Activated CD4-positive, alpha-beta T cell treated with anti-CD3 and anti-CD28 coated beads, Interleukin-2, amount 50 U/mL, for 4 hours (primary cell): ENCODE data around the gene ZFP1.
"Not testable (repeated sequence)": the region's sequence is repeated elsewhere in the genome, so short reads cannot be mapped to it uniquely, and the experiment has no call there.

ENCODE experiments used
- DNase-seq, 2 experiments: peaks; one replicate each; pipeline ENCODE4 v3.0.0-alpha.2; 2020

ZFP1 gene

DNA sequence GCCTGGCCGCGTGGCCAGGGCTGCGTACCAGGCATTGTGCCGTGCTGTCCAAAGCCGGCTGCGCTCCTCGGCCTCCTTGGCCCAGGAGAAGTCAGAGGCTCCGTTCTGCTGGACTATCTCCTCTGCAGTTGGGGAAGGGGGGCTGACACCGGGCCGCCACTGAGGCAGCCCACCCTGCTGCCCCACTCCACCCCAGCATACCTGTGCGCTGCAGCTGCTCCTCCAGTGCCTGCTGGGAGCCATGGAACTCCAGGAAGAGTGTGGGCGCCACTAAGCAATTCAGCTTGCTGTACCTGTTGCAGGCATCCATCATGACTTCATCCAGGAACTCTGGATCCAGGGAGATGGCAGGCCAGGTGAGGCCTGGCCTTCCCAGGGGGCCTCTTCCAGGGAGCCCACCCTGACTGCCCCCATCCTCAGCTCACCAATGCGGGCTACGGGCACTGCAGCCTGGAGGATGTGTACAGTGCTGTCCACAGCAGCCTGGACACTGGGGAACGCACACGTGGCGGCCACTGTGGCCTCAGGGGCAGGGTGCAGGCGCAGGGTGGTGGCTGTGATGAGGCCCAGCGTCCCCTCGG lies 34.7 kb upstream of the ZFP1 start:
- DNase-seq = no peak

DNA sequence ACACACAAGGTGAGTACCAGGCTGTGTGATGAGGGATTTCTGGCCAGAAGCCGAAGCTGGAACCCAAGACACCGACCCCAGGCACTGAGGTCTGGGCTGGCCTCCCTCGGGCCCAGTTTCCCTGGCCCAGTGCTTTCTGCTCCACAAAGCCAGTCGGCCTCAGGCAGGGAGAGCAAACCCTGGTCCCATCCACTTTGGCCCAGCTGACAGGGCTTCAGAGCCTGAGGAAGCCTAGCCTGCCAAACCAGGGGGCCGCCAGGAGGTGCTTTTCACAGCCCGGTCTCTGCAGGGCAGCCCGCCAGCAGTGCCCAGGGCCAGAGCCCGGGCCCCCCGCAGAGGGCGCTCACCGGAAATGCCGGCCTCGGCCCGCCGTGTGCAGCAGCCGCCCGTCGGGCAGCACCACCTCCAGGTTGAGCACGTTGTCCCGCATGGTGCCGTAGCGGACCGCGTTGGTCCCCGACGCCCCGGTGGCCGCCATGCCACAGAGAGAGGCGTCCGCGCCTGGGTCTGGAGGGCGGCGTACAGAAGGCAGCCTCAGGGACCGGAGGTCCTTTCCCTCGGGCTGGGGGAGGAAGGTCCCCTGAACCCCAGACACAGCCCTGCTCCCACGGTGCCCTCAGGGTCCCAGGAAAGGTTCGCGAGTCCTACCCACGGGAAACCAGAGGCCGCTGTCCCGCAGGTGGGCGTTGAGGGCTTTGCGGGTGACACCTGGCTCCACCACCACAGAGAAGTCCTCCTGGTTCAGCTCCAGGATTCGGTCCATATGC lies 34.0 kb upstream of the ZFP1 start:
- DNase-seq = no peak

DNA sequence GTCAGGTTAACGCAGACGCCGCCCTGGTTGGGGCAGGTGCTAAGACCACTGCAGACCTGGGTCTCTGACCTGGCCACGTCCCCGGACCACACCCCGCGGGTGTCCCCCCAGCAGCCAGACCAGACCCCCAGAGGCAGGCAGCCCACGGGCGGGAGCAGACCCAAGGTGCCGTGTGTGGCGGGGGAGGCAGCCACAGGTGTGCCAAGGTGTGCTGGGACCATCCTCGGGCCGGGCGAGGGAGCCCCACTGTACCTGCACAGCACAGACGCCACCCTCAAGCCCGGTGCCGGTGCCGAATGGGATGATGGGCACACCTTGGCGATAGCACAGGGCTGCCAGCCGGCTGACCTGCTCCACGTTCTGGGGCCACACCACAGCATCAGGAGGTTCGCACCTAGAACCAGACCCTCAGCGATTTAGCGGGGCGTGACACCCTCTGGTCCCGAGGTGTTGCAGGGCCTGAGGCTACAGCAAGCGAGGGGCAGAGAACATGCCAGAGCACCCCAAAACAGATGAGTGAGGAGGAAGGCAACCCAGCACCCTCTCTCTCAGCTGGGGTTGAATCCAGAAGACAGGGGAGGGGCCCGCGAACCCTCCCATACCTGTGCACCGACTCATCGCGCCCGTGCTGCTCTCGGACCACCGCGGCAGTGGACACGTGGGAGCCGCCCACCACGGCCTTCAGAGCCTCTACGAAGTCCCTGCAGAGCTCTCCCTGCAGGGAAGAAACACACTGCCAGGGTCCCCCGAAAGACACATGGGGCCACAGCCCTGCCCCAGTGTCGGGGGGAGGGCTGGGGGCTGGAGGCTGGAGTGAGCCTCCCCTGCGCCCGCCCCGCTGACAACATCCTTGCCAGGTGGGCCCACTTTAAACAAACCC lies 33.1 kb upstream of the ZFP1 start:
- no peak for DNase-seq

DNA sequence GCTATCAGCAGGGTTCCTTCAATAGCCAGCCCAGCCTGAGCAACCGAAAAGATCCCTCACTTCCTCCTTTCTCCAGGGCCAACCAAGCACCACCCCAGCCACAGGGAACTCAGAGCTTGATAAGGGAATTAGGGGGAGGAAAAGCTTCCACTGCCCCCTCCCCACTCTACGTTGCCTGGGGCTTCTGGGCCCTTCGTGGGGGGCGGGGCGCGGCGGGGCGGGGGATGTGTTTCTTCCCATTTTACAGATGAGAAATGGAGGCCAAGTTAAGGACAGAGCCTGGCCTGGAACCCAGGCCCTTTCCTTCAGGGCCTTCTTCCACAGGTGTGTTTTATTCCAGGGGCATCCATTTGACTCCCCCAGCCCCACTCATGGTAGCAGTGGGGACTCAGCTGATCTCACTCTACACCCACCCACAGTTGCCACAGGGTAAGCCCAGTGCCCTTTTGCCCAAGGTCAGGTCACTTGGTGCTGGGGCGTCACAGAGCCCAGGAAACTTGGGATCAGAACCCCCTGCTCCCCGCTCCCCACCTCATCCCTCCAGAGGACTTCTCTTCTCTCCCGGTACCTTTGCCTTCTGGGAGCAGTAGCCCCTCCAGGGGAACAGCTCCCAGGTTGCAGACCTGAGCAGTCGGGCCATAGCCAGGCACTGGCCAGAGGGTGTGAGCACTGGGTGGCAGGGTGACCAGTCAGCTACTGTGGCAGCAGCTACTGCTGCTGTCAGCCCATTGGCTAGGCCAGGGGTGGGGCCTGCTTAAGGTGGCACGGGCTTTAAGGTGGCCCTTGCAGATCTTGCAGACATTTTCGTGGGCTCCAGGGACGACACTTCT lies 32.0 kb upstream of the ZFP1 start, which contains the start of gene LDHD:
TSS of gene LDHD (minus strand) at position 700 of the 830 bp plus-strand sequence. CDS start at position 640, 60 bp downstream.
- DNase-seq = no peak

DNA sequence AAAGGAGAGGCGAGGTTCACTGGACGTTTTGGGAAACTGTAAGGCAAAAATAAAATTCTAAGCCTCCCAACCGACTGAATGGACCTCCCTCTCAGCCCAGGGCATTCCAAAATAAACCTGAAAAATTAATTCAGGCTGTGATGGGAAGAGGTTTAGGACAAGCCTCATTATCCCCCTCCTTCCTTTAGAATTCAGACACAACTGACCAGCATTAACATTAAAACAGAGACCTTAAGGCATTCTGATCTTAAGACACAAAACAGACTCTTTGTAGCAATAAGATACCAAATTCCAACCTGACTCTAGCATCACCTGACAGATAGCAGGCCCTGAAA lies 31.4 kb upstream of the ZFP1 start:
- no peak for DNase-seq

DNA sequence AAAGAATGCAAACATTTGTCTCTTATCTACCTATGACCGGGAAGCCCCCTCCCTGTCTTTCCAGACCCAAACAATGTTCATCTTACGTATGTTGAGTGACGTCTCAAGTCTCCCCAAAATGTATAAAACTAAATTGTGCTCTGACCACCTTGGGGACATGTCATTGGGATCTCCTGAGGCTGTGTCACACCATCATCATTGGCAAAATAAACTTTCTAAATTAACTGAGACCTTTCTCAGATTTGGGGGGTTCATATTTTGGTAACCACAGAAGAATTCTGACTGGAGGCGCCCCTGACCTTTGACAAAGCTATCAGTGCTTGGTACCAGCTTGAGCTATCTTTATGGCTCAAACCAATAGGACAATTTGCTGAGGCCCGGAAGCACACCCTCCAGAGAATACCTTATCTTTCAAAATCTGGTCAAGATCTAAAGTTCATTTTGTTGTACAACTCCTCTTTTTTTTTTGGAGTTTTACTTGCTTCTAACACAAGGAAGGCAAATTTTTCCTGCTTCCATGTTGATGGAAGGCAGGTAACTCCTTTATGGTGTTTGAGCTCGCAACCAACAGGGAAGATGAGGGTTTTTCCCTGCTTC lies 29.3 kb upstream of the ZFP1 start:
- no peak for DNase-seq

DNA sequence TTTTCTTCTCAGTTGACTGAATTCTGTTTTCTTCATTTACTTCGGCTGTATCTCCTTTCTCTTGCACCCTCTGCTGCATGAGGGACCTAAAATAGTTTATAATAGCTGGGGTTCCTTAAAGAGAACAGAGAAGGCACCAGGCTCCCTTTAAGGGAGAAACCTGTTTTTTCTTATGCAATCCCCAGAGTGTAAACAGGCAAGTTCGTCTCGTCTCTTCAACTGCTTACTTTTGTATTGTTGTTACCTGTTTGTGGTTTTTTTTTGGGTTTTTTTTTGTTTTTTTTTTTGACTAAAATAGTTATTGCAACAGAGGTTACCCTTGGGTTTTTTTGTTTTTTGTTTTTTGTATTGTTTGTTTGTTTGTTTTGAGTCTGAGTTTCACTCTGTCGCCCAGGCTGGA lies 28.1 kb upstream of the ZFP1 start:
- no peak for DNase-seq

DNA sequence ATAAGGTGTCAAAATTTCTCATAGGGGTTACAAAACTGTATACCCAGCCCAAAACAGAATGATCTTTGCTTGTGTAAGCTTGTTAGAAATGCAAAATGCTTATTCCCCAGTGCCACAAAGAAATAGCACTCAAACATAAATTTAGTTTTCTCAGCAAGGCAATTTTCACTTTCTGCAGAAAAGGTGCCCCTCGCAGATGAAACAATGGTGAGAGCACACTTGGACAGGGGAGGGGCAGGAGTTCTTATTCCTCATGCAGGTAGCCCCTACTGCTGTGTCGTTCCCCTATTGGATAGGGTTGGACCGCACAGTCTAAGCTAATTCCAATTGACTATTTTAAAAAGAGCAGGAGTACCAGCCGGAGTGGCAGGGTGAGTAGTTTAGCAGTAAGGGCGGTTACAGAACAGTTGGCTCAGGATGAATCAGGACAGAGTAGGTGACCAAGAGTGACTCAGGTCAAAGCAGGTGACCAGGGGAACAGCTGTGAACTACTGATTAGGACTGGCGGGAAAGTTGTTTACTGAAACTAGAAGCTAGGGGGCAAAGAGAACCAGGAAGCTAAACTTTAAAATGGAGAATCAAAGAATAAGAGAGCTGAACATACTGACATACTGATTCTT lies 26.3 kb upstream of the ZFP1 start:
- DNase-seq = no peak

DNA sequence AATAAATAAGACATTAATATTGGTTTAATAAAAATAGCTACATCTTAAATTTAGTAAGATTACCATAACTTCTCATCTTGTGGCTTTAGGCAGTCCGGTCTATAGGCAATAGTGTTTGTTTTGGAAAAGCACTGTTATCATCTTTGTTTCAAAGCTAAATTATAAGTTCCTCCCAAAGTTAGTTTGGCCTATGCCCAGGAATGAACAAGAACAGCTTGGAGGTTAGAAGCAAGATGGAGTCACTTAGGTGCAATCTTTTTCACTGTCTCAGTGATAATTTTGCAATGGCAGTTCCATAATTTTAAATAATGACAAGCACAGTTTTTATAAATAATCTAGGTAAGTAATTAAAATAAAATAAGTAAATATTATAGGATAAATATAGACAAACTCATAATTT lies 25.7 kb upstream of the ZFP1 start:
- DNase-seq = no peak

DNA sequence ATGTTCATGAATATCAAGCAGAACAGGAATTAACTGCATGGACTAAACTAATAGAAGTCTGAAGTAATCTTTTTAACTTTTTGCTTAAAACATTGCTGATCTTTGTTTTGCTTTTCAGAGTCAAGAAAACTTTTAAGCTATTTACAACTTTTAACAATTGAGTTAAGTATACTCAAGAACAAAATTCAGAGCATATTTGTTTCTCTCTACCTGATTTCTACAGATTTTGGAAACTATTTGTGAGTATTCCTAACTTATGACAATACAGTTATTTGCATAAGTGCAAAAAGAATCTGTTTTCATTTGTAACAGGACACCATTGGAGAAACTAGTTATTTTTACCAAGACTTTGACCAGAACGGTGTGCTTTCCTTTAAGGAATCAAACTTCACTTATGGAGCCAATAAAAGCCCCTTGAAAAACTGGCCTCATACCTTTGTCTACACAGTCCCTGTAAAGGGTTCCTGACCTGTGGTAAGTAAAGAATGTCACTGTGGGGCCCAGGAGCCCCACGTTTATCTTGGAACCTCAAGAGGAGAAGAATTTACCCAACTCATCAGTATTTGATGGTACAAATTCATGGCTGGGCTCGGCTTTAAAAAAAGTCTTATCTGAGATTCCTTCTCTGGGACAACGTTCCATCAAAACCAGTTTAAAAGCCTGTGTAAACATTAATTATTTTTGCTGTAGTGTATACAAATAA lies 20.5 kb upstream of the ZFP1 start:
- no peak for DNase-seq

DNA sequence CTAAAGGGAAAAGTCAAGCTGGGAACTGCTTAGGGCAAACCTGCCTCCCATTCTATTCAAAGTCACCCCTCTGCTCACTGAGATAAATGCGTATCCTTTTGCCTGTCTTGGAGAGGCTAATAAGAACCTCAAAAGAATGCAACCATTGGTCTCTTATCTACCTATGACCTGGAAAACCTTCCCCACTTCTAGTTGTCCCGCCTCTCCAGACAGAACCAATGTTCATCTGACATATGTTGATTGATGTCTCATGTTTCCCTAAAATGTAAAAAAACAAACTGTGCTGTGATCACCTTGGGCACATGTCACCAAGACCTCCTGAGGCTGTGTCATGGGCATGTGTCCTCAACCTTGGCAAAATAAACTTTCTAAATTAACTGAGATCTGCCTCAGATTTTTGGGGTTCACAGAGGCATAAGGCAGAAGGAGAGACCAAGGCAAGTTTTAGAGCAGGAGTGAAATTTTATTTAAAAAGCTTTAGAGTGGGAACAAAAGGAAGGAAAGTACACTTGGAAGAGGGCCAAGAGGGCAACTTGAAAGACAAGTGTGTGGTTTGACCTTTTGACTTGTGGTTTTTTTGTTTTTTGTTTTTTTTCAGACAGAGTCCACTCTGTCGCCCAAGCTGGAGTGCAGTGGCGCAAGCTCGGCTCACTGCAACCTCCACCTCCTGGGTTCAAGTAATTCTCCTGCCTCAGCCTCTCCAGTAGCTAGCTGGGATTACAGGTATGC lies 18.7 kb upstream of the ZFP1 start:
- not testable (repeated sequence) for DNase-seq

DNA sequence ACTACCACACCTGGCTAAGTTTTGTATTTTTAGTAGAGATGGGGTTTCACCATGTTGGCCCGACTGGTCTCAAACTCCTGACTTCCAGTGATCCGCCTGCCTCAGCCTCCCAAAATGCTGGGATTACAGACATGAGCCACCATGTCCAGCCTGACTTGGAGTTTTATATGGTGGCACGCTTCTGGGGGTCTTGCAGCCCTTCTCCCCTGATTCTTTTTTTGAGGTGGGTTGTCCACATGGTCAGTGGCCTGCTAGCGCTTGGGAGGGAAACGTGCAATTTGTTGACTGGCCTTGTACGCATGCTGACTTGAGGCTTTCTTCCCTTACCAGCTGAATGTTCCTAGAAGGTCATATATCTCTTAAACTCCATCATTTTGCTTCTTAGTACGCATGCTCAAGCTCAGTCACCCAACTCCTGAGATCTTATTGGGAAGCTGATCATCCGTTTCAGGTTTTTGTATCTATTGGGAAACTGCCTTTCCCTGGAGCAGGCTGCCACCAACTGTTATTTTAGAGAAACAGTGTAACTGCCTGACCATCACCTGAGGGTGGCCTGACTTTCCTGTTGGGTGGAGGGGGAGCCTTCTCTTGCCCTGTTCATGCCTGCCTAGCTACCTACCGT lies 18.1 kb upstream of the ZFP1 start:
- DNase-seq = no peak

DNA sequence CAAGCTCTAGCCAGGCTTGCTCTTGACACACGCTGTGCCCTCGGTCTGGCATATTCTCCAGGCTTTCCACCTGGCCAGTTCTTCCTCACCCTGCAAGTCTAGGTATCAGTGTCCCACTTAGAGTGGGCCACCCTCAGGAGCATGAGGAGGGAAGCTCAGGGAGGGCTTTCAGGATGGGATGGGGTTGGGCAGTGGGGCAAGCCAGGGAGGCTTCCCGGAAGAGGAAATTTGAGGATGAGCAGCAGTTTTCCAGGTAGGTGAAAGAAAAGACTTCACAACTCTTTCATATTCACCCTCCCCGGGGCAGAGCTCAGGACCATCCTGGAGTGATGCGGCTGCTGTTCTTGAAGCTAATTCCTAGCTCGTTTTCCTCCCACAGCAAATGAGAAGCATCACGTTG lies 17.2 kb upstream of the ZFP1 start:
- no peak for DNase-seq

DNA sequence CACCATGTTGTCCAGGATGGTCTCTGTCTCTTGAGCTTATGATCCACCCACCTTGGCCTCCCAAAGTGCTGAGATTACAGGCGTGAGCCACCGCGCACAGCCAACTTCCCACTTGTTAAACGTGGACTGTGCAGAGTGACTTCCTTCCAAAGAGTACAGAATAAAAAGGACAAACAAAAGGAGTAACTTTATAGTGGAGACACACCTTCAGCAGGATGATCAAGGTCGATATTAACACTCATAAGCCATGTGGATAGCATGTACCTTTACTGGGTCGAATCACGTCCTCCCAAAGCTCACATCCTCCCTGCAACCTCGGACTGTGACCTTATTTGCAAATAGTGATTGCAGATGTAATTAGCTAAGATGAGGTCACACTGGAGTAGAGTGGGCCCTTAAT lies 10.1 kb upstream of the ZFP1 start:
- no peak for DNase-seq

DNA sequence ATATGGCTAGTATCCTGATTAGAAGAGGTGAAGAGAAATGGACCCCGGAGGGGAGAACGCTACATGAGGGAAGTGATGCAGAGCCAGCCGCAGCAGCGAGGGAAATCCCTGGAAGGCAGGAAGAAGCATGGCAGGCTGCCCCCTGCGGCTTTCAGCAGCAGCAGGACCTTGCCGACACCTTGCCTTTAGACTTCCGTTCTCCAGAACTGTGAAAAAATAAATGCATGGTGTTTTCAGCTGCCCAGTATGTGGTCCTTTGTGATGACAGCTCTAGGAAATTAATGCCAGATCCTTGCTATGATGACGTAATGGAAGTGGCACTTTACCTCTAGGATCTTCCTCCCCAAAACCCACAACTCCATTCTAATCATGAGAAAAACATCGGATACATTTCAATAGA lies 9.7 kb upstream of the ZFP1 start:
- no peak for DNase-seq

DNA sequence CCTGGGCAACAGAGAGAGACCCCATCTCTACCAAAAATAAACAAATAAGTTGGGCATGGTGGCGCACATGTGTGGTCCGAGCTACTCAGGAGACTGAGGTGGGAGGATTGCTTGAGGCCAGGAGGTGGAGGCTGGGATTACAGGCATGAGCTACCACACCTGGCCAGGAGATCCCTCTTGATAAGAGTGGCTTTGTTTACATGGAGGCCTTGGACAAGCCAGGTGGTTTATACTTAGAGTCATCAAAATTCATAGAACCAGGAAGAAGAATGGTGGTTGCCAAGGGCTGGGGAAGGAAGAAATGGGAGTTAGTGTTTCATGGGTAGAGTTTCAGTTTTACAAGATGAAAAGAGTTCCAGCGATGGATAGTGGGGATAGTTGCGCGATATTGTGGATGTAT lies 8.8 kb upstream of the ZFP1 start:
- no peak for DNase-seq

DNA sequence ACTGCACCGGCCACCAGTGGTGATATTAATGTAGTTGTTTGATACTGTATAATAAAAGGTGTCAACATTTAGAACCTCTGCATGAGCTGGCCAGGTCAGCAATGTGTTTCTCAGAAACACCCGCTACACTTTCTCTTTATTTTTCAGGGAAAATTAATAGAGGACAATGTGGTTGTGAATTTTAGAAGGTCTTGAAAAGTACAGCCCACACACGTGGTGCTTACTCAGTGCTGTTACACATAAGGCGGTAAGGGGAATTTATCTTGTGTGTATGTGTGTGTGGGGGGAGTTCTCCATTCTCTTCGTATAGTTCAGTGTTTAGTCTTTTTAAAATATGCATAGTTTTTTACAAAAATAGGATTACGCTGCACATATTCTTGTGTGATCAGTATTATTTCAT lies 4.4 kb upstream of the ZFP1 start:
- no peak for DNase-seq

DNA sequence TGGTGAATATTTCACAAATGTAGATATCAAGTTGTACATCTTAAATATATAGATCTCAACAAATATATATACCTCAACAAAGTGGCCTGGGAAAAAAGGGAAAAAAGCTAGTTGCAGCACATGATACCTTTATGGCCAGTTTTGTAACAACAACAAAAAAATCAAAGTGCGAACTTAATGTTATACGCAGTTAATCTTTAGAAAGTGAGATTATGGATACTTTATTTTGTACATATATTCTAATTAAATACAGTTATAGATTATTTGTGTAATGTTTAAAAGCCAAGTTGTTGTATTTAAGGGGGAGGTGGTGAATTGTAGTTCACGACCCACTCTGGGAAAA lies 385 bp upstream of the ZFP1 start:
- no peak for DNase-seq

DNA sequence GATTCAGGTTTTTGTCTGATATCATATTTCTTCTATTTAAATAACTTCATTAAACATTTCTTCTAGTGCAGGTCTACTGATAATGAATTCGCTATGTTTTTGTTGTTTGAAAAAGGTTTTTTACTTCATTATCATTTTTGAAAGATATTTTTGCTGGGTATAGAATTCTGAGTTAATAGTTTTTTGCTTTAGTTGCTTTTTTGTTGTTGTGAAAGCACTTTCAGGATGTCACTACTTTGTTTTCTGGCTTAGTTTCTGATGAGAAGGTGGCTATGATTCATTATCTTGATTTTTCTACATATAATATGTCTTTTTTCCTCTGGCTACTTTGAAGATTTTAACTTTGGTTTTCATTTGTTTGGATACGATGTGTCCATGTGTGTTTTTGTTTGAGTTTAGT lies 3.5 kb downstream of the ZFP1 start:
- DNase-seq = no peak

DNA sequence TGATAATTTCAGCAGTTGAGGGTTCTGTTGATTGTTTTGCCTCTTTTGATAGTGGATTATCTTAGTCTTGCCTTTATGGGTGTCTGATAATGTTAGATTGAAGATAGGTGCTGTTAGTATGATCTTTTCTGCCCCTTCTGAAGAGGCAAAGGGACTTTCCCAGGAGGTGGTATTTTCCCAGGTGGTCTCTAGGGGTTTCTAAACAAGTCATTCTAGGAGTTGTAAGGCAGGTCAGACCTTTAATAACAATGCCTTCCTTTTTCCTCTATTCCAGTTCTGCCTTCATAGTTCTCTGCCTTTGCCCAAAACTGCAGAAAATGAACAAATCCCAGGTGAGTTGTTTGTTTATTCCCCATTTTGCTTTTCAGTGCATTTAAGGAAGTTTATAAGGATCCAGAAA lies 4.3 kb downstream of the ZFP1 start:
- no peak for DNase-seq

DNA sequence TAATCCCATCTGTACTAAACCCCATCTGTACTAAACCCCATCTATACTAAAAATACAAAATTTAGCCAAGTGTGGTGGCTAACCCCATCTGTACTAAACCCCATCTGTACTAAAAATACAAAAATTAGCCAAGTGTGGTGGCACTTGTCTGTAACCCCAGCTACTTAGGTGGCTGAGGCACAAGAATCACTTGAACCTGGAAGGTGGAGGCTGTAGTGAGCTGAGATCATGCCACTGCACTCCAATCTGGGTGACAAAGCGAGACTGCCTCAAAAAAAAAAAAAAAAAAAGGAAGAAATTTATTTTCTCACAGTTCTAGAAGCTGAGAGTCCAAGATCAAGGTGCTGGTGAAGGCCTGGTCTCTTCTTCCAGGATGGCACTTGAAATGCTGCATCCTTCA lies 12.1 kb downstream of the ZFP1 start:
- no peak for DNase-seq
